ENCODE data around the gene ZBTB20. TPM values are rescaled to one million over a fixed set of nuclear protein-coding genes. Genes with fewer than 3 reads are reported as not detected.
A peak's percentile ranks its signal among the peaks of the same experiment; 100 is the strongest.
"Not testable (repeated sequence)": the region's sequence is repeated elsewhere in the genome, so short reads cannot be mapped to it uniquely, and the experiment has no call there.

Gene ZBTB20
- polyA plus RNA-seq (ENCODE audit: insufficient read length in 10 of 10), result 1 to 10 TPM; 2.0 to 4.9 (median 3.7) TPM
- long read RNA-seq, donor 1, result 0 reads
- long read RNA-seq, donor 2, result 0 reads
- long read RNA-seq, donor 3, result 0 reads
- long read RNA-seq, donor 4, result 0 reads
- long read RNA-seq, donor 5, result 0 reads
- long read RNA-seq, donor 6, result 0 reads
- long read RNA-seq, donor 7, result 0 reads
- long read RNA-seq, donor 8, result 0 reads
- long read RNA-seq, donor 9, result 0 reads

- peak; percentile 67 to 92 (median 76) for DNase-seq
Observed at GRCh38 chr3:115146418-115147328, at the start of gene ZBTB20. Gene ZBTB20 (minus strand): TSS chr3:115147288.

GRCh38 chr3:115194476-115194875 lies 47.4 kb upstream of the ZBTB20 start:
- no peak for DNase-seq

DNA sequence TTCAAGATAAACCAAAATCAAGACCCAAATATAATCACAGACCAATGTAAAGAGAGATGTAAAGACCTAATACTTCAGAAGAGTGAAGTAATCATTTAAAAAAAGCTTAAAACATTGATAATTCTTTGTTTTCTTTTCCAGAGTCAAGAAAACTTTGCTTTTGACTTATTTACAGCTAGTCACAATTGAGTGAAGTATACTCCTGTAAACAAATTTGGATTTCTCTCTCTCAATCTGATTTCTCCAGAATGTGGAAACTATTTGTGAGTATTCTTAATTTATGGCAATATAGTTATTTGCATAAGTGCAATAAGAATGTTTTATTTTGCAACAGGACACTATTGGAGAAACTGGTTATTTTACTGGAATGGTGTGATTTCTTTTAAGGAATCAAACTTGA lies 43.7 kb upstream of the ZBTB20 start:
- no peak for DNase-seq

DNA sequence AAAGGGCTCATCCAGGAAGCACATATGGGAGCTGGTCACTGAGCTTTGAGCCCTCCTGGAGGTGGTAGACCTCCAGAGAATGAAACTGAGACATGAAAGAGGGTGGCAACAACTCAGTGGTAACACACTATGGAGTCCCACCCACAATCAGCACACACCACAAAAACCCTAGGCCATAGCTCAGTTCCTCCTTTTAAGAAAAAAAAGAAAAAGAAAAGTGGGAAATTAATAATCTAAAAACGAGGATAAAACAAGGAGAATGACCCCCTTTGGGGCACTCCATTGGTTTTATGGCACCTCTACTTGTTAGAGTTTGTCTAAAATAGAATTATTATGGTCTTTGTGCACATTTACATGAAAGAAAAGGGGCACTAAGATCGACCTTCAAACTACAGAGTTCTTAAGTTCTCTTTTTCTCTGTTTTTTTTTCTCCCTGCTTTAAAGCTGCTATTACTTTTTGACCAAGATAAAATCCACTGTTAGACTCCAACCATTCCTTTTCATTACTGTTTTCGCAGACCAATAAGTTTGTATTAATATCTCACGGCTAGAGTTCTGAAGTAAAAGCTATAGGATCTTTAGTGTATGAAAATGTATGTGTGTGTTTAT lies 40.2 kb upstream of the ZBTB20 start:
- no peak for DNase-seq

- DNase-seq, result no peak
Observed at GRCh38 chr3:115186351-115187148, 39.5 kb upstream of the ZBTB20 start.

- DNase-seq, result not testable (repeated sequence)
Observed at GRCh38 chr3:115184859-115185572, 37.9 kb upstream of the ZBTB20 start.

DNA sequence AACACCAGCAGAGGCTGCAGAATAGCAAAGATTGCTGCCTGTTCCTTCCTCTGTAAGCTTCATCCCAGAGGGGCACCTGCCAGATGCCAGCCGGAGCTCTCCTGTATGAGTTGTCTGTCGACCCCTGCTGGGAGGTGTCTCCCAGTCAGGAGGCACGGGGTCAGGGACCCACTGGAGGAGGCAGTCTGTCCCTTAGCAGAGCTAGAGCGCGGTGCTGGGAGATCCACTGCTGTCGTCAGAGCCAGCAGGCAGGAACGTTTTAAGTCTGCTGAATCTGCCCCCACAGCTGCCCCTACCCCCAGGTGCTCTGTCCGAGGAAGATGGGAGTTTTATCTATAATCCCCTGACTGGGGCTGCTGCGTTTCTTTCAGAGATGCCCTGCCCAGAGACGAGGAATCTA lies 31.8 kb upstream of the ZBTB20 start:
- not testable (repeated sequence) for DNase-seq

DNA sequence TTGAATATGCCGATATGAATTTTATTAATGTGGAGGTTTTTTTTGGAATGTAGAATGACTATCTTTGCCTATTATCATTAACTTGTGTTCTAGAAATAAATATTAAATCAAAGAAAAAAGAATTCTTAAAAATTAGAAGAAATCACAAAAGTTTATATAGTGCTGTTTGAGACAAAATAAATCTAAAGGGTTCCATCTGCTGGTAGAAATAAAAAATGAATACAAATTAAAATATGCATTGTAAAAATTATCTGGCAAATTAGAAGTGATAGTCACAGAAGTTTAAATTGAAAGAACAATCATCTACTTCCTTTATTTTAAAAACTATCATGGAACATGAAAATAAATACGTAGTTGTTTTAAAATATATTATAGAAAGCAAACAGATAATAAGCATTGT lies 22.7 kb upstream of the ZBTB20 start:
- DNase-seq, result no peak

DNA sequence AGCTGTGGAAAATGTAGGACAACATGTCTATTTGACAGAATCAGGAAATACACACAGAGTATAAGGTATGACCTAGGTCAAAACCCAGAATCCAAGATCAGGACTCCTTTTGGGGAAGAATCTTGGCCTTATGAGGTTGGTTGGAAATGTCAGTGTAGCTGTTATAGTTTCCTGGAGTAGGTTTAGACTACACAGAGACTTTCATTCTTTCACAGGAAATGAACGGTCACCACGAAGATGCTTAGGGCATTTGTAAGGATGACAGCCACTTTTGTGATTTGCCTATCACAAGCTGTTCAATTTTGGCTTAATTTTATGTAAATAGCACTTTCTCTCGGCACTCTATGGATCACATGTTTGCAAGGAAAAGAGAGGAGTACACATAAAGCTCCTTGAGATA lies 18.6 kb upstream of the ZBTB20 start:
- no peak for DNase-seq

- no peak for DNase-seq
Observed at GRCh38 chr3:115165266-115165665, 18.2 kb upstream of the ZBTB20 start.

DNA sequence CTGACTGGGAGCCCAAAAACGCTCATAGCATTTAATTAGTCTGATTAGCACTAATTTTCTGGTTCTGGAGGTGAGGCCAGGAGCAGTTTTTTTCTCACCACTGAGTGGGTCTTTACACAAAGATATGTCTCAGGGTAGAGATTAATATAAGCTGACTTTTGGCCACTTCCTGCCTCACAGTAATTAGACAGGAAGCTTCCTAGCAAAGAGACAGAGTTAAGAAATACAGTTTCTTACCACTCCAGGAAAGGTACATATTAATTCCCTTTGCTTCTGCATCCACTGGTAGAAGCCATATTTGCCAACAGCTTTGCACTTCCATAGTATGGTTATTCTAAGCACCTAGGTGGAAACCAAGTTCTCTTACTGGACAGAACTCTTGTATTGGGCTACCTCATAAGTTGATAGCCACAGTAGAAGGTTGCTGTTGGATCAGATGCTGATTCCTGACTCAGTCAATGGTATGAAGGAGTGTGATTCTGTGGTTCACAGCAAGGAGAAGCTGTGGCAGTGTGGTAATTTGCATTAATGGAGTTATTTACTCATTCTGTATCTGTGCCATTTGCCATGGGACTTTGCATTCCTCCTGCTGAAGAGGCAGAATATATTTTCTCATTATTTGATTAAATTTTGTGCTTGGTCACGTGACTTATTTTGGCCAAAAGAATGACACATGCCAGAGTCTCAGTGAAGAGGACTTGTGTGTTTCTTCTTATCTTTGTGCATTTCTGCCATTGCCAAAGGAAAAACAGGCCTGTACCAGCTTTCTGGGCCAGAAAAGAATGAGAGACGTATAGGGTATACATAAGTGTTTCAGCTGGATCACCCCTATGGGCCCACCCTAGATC lies 17.5 kb upstream of the ZBTB20 start:
- no peak for DNase-seq

DNA sequence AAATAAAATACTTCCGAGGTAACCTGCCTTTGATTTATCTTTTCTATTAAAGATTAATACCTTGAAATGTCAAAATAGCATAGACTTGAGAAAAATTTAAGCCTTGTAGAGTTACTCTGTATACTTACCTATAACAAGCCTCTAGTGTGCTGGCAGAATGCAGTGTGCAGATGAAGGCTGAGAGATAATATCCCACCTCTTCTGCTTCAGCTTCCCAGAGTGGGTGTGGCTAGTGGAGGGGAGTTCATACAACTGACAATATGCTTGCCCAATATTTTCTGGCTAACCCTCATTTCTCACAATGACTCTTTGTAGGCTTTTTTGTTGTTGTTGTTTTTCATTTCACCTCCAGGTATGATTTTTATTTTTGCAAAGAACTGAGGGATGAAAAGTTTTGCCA lies 15.7 kb upstream of the ZBTB20 start:
- DNase-seq, result no peak

DNA sequence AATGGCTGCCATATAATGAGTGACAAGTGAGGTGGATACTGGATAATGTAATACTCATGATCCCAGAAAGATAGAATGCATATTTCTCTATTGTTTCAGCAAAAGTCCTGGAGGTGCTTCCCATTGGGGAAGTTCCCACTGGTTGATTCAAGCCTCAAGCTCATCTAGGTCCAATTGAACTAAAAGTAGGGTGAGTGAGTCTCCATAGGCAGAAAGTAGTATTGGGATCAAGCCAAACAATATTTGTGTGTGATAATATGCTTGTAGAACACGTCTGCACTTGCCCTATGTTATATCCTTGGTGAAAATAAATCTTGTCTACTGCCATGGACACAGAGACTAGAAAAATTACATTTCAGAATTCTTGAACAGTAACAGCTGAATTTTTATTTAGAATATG lies 14.8 kb upstream of the ZBTB20 start:
- no peak for DNase-seq

DNA sequence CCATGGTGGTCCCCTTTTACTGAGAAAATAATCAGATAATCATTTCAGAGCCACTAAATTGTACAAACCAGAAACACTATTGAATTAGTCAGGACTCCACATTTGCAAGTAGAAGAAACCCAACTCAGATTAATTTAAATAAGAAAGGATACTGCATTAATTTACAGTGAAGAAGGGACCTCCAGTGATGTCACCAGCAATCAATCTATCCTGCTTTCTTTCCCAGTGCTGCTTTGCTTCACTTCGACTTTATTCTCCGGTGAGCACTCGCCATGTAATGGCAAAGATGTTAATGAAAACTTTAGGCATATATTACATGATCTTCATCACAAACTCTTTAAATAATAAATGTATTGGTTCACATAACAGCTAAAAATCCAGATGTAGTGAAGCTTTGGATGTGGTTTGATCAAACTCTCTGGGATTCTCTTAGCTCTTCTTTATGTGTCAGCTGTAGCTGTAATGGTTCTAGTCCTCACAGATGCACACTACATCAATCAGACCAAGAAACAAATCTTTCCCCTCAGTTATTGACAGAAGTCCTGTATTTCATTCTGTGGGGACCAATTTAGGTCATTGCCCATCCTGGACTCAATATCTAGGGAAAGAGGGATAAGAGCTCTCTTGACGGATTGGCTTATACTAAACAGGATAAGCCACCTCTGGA lies 14.2 kb upstream of the ZBTB20 start:
- no peak for DNase-seq

DNA sequence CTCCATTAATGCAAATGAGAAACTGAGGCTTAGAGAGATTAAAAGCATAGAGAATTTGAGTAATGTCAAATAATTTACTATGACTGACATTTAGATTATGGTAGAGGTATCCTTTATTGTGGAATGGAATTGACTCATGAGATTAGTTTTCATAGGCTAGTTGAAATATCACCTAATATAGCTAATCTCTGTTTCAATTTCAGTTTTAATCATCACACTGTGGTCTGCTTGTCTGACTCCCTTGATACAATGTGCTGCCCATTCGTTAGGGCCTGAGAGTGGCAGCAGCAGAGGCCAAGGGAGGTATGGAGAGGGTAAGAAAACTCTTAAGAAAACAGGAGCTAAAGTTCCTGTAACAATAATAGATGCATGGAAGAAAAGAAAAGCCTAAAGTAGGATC lies 13.2 kb upstream of the ZBTB20 start:
- no peak for DNase-seq

- DNase-seq, result no peak
Observed at GRCh38 chr3:115156046-115156654, 9.1 kb upstream of the ZBTB20 start.

GRCh38 chr3:115154611-115155010 lies 7.5 kb upstream of the ZBTB20 start:
- DNase-seq, result no peak

- DNase-seq, result no peak
Observed at GRCh38 chr3:115151921-115152320, 4.8 kb upstream of the ZBTB20 start.

DNA sequence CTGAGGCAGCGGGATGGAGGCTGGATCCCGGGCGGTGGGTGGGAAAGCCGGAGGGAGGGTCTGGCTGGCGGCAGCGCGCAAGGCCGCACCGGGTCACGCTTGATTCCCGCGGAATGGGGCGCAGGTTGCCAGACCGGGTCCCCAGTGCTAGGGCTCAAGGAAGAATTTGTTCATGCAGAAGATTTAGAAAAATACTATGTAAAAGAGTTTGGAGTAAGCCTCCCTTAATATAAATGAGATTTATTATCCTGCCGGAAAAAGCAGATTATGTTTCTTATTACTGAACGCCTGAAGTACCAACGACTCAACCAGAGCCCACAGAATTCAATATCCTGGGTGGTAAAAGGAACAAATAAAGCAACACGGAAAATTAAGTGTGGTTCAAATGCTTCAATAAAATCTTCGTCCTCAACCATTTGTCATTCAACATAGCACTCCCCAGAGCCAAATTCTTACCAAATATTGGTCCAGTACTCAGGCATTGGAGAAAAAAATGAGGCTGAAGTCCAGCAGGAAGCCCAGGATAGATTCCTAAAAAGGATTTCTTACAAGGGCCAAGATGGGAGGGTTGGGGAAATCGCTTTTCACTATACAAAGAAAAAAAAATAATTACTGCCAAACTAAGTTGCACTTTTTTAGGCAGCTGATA lies 1.2 kb upstream of the ZBTB20 start:
- peak in 2 of 3 donors; percentile 13 to 31 for DNase-seq

Data from muscle of back (tissue), 13 donors.